ENCODE data around the gene TANK. TPM values are rescaled to one million over a fixed set of nuclear protein-coding genes. Genes with fewer than 3 reads are reported as not detected.

TANK gene
- total RNA-seq, 1 experiment from 2014 or later = 85.4 TPM

- Mint-ChIP-seq H3K27ac (ENCODE audit: unreplicated experiment) (peak overlapping the region; percentile 82), H3K27me3 (ENCODE audit: unreplicated experiment) (no peaks in the 10 kb centered on the region), H3K4me3 (ENCODE audit: low read depth, unreplicated experiment) (peak overlapping the region; percentile 48), H3K9me3 (ENCODE audit: low read depth, unreplicated experiment) (no peaks in the 10 kb centered on the region), H3K4me1 (ENCODE audit: low read depth, unreplicated experiment) (peaks cover 55% of the 10 kb centered on the region), H3K36me3 (ENCODE audit: insufficient read depth, unreplicated experiment) (peaks cover 20% of the 10 kb centered on the region)
- no TSS peak for BruUV-seq (replicated peaks)
- intact Hi-C loops (cut with micrococcal nuclease; ENCODE audit: unreplicated experiment) = loop anchor here (2.0 kb wide), 1 partner anchor 26 kb away; the partner anchor contains the start of gene TANK
- CTCF ChIA-PET = interaction anchor here (1.5 to 2.5 kb wide), 2 partner anchors 10 kb away, joined by 4 to 7 read pairs; no protein-coding TSS in a partner anchor
- peak; percentile 36 for DNase-seq
- TF ChIP-seq CTCF (IDR thresholded peaks at IDR 0.05; ENCODE audit: unreplicated experiment) = no peak
These were observed 25.4 kb upstream of the TANK start for GRCh38 chr2:161134547-161135518.

GRCh38 chr2:161135951-161136593 is 24.2 kb upstream of the TANK start:
- peaks cover 20% of the 10 kb centered on the region for H3K36me3 Mint-ChIP-seq (ENCODE audit: insufficient read depth, unreplicated experiment)
- H3K27me3 Mint-ChIP-seq (ENCODE audit: unreplicated experiment) = no peaks in the 10 kb centered on the region
- no peak for DNase-seq
- peak overlapping the region; percentile 72 for H3K4me3 Mint-ChIP-seq (ENCODE audit: low read depth, unreplicated experiment)
- H3K4me1 Mint-ChIP-seq (ENCODE audit: low read depth, unreplicated experiment) = peaks cover 57% of the 10 kb centered on the region
- peak overlapping the region; percentile 89 for H3K27ac Mint-ChIP-seq (ENCODE audit: unreplicated experiment)
- CTCF ChIA-PET = interaction anchor here (0.5 to 2.5 kb wide), 3 partner anchors 11 to 75 kb away, joined by 4 to 7 read pairs (median 4); no protein-coding TSS in a partner anchor
- intact Hi-C loops (cut with micrococcal nuclease; ENCODE audit: unreplicated experiment) = loop anchor here (2.0 kb wide), 2 partner anchors 13 to 25 kb away; partner anchors contain the start of gene TANK
- no TSS peak for BruUV-seq (replicated peaks)
- TF ChIP-seq CTCF (IDR thresholded peaks at IDR 0.05; ENCODE audit: unreplicated experiment) = no peak
- no peaks in the 10 kb centered on the region for H3K9me3 Mint-ChIP-seq (ENCODE audit: low read depth, unreplicated experiment)

GRCh38 chr2:161136696-161137324 is 23.4 kb upstream of the TANK start:
- H3K4me3 Mint-ChIP-seq (ENCODE audit: low read depth, unreplicated experiment) = peak overlapping the region; percentile 72
- peak overlapping the region; percentile 89 for H3K27ac Mint-ChIP-seq (ENCODE audit: unreplicated experiment)
- peak; percentile 26 for DNase-seq

More at GRCh38 chr2:161136696-161137324, 23.4 kb upstream of the TANK start:
- Mint-ChIP-seq H3K4me1 (ENCODE audit: low read depth, unreplicated experiment) (peaks cover 56% of the 10 kb centered on the region), H3K36me3 (ENCODE audit: insufficient read depth, unreplicated experiment) (peaks cover 20% of the 10 kb centered on the region), H3K9me3 (ENCODE audit: low read depth, unreplicated experiment) (no peaks in the 10 kb centered on the region), H3K27me3 (ENCODE audit: unreplicated experiment) (no peaks in the 10 kb centered on the region)
- no peak for TF ChIP-seq CTCF (IDR thresholded peaks at IDR 0.05; ENCODE audit: unreplicated experiment)
- intact Hi-C loops (cut with micrococcal nuclease; ENCODE audit: unreplicated experiment) = loop anchor here (2.0 kb wide), 1 partner anchor 14 kb away; no protein-coding TSS in a partner anchor
- CTCF ChIA-PET = interaction anchor here (1.0 to 2.5 kb wide), 2 partner anchors 12 to 22 kb away, joined by 4 to 7 read pairs; no protein-coding TSS in a partner anchor
- BruUV-seq (replicated peaks) = no TSS peak

Data from Calu3 (cell line).